ENCODE results near the gene COX6B2. TPM values are rescaled to one million over a fixed set of nuclear protein-coding genes. Genes with fewer than 3 reads are reported as not detected.

Gene COX6B2
- total and polyA plus RNA-seq, 2 donors (not counting 3 experiments of a cell fraction or from before 2014, with no cell fraction given), result not detected

DNA sequence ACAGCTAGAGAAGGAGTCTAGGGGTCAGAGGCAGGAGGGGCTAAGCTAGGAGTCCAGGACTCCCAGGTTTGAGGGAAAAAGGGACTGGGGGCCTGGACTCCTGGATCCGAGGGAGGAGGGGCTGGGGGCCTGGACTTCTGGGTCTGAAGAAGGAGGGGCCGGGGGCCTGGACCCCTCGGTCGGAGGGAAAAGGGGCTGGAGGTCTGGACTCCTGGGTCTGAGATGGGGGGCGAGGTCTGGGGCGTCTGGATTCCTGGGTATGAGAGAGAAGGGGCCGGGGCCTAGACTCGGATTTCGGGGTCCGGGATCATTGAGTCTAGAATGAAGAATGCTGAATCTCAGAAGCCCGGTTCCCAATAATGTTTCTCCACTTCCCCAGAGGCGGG lies 52.2 kb downstream of the COX6B2 start:
- no peak overlapping the region for H3K27ac ChIP-seq (ENCODE audit: insufficient read depth, low read depth, low read length)
- H3K4me3 ChIP-seq (replicated peaks in 1 of 3; ENCODE audit: insufficient read depth in 1 of 3, low read depth in 1 of 3, low read length in 3 of 3), result no peak overlapping the region
- dilution Hi-C loops (cut with MboI; ENCODE audit: extremely low pct_ligation_motif_present, low sequenced_read_pairs), result no loop called here
- H3K4me2 ChIP-seq (ENCODE audit: insufficient read depth, low read length), result peak overlapping the region; percentile 52
- ChIA-PET CTCF (interaction anchor here (0.7 to 3.8 kb wide), 24 partner anchors 8 to 202 kb away, joined by 3 to 51 read pairs (median 7); partner anchors contain the start of genes HSPBP1, KMT5C, PPP6R1 and RPL28), POLR2A (interaction anchor here (1.3 kb wide), 1 partner anchor 106 kb away, joined by 4 read pairs; the partner anchor contains the start of gene UBE2S)
- no peaks in the 10 kb centered on the region for H4K20me1 ChIP-seq (replicated peaks; ENCODE audit: control insufficient read depth, extremely low read depth, insufficient read depth, low read length)
- H3K36me3 ChIP-seq (ENCODE audit: control insufficient read depth in 2 of 2, extremely low read depth in 1 of 2, insufficient read depth in 2 of 2, low read length in 2 of 2), result no peaks in the 10 kb centered on the region
- peak overlapping the region; percentile 98 for H2AFZ ChIP-seq (ENCODE audit: low read depth, low read length)
- H3K79me2 ChIP-seq (ENCODE audit: control insufficient read depth, insufficient read depth, low read length), result no peaks in the 10 kb centered on the region
- no peak overlapping the region for H3K9ac ChIP-seq (replicated peaks; ENCODE audit: extremely low read depth, insufficient read depth, low read length)
- FAIRE-seq, result no peak
- intact Hi-C loops (cut with micrococcal nuclease), result loop anchor here (1.0 to 5.0 kb wide), 3 partner anchors 83 to 160 kb away; partner anchors contain the start of gene RPL28
- H3K27me3 ChIP-seq (ENCODE audit: control insufficient read depth in 2 of 2, insufficient read depth in 2 of 2, low read length in 2 of 2), result peaks cover 0 to 3% of the 10 kb centered on the region in 2 experiments
- TF ChIP-seq POLR2A (IDR thresholded peaks at IDR 0.05; ENCODE audit: low read depth, low read length) (no peak), CTCF (IDR thresholded peaks at IDR 0.05; ENCODE audit: extremely low read depth in 1 of 2, insufficient read depth in 1 of 2, low read depth in 1 of 2, low read length in 2 of 2) (no peak), JUN (IDR thresholded peaks at IDR 0.05; ENCODE audit: borderline replicate concordance, insufficient read depth, insufficient read length, low read depth) (no peak), EZH2 (IDR thresholded peaks at IDR 0.05; ENCODE audit: borderline replicate concordance, low read depth, low read length, severe bottlenecking) (no peak), MYC (IDR thresholded peaks at IDR 0.05; ENCODE audit: low read depth, low read length) (no peak), FOS (IDR thresholded peaks at IDR 0.05; ENCODE audit: borderline replicate concordance, insufficient read depth, low read length) (no peak), GATA2 (IDR thresholded peaks at IDR 0.05; ENCODE audit: insufficient read depth, insufficient read length, low read depth, low read length) (no peak), POLR2AphosphoS5 (IDR thresholded peaks at IDR 0.05; ENCODE audit: insufficient read depth, low read depth, low read length) (no peak)
- TF ChIP-seq, protein P1, sequence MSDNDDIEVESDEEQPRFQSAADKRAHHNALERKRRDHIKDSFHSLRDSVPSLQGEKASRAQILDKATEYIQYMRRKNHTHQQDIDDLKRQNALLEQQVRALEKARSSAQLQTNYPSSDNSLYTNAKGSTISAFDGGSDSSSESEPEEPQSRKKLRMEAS (IDR thresholded peaks at IDR 0.05; ENCODE audit: insufficient read depth, insufficient read length), result no peak
- no TSS peak for BruUV-seq (replicated peaks)
- DNase-seq (ENCODE audit: low read depth, low spot score), result no peak
- H3K9me1 ChIP-seq (replicated peaks; ENCODE audit: control insufficient read depth, extremely low read depth, insufficient read depth, low read length), result no peaks in the 10 kb centered on the region
- H3K4me1 ChIP-seq (ENCODE audit: control insufficient read depth, extremely low read depth, insufficient read depth, low read length), result no peaks in the 10 kb centered on the region
- H3K9me3 ChIP-seq (replicated peaks; ENCODE audit: control insufficient read depth, insufficient read depth, low read length), result no peaks in the 10 kb centered on the region
